ENCODE data around the gene HHATL. TPM values are rescaled to one million over a fixed set of nuclear protein-coding genes. Genes with fewer than 3 reads are reported as not detected.

The HHATL gene
- total and polyA plus RNA-seq, 8 donors = 0.81 to 6.9 (median 0.90) TPM; not detected in 5

GRCh38 chr3:42684632-42685362 lies 17.8 kb downstream of the HHATL start:
- Histone ChIP-seq H3K4me3 (no peak overlapping the region), H3K27me3 (peaks cover 0 to 35% (median 16%) of the 10 kb centered on the region in 3 donors), H3K9me3 (no peaks in the 10 kb centered on the region), H3K27ac (peak overlapping the region in 1 of 5 donors; percentile 68), H3K36me3 (no peaks in the 10 kb centered on the region), H3K4me1 (peaks cover 0 to 32% (median 15%) of the 10 kb centered on the region in 4 donors)
- intact Hi-C loops (cut with DNase I; ENCODE audit: low total_unique reads) = no loop called here
- no peak for TF ChIP-seq POLR2A (IDR thresholded peaks at IDR 0.05)
- TF ChIP-seq CTCF (IDR thresholded peaks at IDR 0.05) = no peak
- no peak for TF ChIP-seq POLR2AphosphoS5 (IDR thresholded peaks at IDR 0.05)
- no peak for TF ChIP-seq EP300 (IDR thresholded peaks at IDR 0.05)
- 75 to 88% (median 86%) methylated on average over 7 of the region's 7 CpGs for WGBS, 5 donors
- no peak for DNase-seq

GRCh38 chr3:42683875-42684598 lies 18.6 kb downstream of the HHATL start:
- 39 to 64% (median 52%) methylated on average over 9 to 10 of the region's 10 CpGs for WGBS, 5 donors
- Histone ChIP-seq H3K4me1 (peaks cover 0 to 32% (median 15%) of the 10 kb centered on the region in 4 donors), H3K27ac (peak overlapping the region in 2 of 5 donors; percentile 70 to 75), H3K27me3 (peaks cover 0 to 35% (median 16%) of the 10 kb centered on the region in 3 donors), H3K36me3 (no peaks in the 10 kb centered on the region), H3K4me3 (no peak overlapping the region), H3K9me3 (no peaks in the 10 kb centered on the region)
- peak; percentile 46 to 47 for DNase-seq
- intact Hi-C loops (cut with DNase I; ENCODE audit: low total_unique reads) = no loop called here
- no peak for TF ChIP-seq CTCF (IDR thresholded peaks at IDR 0.05)
- TF ChIP-seq POLR2A (IDR thresholded peaks at IDR 0.05) = no peak
- peak in 2 of 3 donors; percentile 52 to 64 for TF ChIP-seq POLR2AphosphoS5 (IDR thresholded peaks at IDR 0.05)
- no peak for TF ChIP-seq EP300 (IDR thresholded peaks at IDR 0.05)

- Histone ChIP-seq H3K27ac (peak overlapping the region in 1 of 5 donors; percentile 75), H3K27me3 (peaks cover 0 to 30% (median 16%) of the 10 kb centered on the region in 3 donors), H3K4me3 (no peak overlapping the region), H3K4me1 (peaks cover 0 to 32% (median 15%) of the 10 kb centered on the region in 4 donors), H3K36me3 (no peaks in the 10 kb centered on the region), H3K9me3 (no peaks in the 10 kb centered on the region)
- intact Hi-C loops (cut with DNase I; ENCODE audit: low total_unique reads) = no loop called here
- 70 to 79% (median 74%) methylated on average over 12 of the region's 12 CpGs for WGBS, 5 donors
- no peak for DNase-seq
- TF ChIP-seq CTCF (IDR thresholded peaks at IDR 0.05) = no peak
- TF ChIP-seq EP300 (IDR thresholded peaks at IDR 0.05) = no peak
- no peak for TF ChIP-seq POLR2AphosphoS5 (IDR thresholded peaks at IDR 0.05)
Measured at GRCh38 chr3:42682301-42683070, 20.1 kb downstream of the HHATL start.
